SK-N-DZ (cell line): ENCODE data around the gene PRDM16.

Experiments used
- DNase-seq: peaks from one replicate; pipeline ENCODE4 v3.0.0-alpha.2; 2015; ENCODE audit warnings: low spot score

PRDM16 gene

GRCh38 chr1:3351449-3352298 lies 282.7 kb downstream of the PRDM16 start:
- DNase-seq = no peak

DNA sequence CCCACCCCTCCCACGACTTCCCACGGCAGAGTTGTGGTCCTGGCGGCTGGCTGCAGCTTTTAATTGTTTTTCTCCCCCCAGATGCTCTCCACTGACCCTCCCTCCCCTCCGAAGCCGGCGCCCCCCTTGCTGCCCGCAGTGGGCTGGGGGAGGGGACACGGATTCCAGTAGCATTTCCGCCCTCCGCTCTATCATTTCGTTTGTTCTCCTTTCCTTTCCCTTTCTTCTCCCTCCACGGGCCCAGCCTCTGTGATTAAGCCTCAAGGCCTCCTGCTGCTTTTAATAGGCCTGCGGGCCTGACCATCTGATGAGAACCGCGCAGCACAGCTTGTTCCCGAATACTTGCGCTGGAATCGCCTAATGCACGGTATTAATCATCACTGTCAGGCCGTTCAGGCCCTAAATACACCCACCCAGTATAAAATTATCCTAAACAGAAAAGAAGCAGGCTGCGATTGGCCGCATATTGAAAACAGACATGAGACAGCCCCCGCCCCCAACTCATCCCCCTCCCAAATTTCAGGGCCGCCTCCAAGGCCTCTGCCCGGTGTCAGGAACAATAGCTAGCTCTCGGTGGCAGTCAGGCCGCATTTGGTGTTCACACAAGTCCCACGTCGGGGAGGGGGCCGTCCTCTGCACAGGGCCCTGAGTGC lies 283.4 kb downstream of the PRDM16 start:
- DNase-seq = no peak

- DNase-seq = no peak
These were observed 283.9 kb downstream of the PRDM16 start for GRCh38 chr1:3352952-3353331.

DNA sequence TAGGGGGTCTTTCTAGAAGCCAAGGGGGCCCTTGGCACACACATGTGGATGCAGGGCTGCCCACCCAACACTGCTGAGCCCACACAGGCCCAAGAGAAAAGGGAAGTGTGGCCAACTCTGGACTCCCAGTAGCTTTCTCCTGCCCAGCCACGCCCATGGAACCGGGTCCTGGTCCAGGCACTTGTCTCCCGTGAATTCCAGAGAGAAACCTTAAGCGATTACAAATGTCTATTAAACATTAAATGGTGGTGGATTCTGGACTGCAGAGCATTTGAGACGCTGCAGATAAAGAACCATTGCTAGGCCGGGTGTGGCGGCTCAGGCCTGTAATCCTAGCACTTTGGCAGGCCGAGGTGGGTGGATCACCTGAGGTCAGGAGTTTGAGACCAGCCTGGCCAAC lies 284.9 kb downstream of the PRDM16 start:
- DNase-seq = no peak

DNA sequence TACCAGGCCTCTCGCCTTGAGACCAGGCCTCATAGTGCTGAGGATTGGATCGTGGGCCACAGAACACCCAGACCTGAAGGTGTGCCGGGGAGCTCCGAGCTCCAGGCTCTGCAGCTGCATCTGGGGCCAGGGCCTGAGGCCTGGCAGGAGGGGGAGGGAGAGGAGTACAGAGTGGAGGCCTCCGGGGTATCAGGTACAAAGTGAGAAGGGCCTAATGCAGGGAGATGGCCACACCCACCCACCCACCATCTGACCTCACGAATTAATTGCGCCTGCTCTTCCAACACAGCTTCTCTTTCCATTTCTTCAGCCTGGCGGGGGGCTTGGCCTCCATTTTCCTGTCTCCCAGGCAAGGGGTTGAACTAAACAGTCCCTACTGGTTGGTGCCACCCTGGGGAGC lies 286.1 kb downstream of the PRDM16 start:
- DNase-seq = no peak

- DNase-seq = no peak
These were observed 287.2 kb downstream of the PRDM16 start for GRCh38 chr1:3355894-3356826.

DNA sequence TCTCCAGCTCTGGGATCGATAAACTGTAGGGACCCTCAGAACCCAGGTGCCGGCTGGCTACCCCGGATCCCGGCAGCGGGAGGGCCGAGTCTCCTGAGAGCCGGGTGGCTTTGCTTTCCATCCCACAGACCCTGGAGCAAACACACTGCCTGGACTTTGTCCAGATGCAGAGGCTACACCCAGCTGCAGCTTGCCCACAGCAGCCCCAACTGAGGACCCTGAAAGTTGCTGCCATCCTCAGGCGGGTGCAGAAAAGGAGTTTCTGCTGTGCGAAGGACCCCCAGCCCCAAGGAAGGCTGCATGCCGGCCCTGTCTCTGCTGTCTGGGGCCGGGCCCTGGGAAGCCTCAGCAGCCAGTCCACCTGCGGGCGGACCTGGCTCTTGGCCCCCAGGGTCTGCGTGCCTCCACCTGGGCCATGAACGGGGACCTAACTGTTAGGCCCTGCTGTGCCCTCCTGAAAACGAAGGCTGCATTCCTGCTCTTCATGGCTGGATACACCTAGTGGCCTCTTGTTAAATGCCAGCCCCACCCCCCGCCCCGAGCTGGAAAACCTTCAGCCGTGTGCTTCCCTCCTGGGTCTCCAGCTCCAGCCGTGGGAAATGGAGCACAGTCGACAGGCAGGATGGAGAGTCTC lies 287.9 kb downstream of the PRDM16 start:
- DNase-seq = no peak

- no peak for DNase-seq
These were observed 288.7 kb downstream of the PRDM16 start for GRCh38 chr1:3357526-3358297.

DNA sequence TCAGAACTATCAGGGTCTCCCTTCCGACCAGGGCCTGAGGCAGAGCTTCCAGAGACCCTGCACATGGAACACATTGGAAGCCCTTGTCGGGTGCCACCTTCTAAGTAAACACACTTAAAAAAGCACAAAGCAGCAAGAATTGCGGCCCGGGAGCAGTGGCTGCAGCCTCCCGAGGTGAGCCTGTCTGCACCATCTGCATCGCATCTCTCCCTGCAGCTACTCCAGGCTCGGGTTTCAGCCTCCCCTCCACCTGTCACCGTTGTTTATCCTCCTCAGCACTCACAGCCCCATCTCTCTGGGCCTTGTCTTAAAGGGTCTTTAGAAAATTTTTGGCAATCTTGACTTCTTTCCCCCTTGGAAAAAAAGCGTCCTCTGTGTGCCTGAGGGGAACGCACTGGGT lies 290.3 kb downstream of the PRDM16 start:
- no peak for DNase-seq

- DNase-seq = no peak
These were observed 290.9 kb downstream of the PRDM16 start for GRCh38 chr1:3359756-3360440.

DNA sequence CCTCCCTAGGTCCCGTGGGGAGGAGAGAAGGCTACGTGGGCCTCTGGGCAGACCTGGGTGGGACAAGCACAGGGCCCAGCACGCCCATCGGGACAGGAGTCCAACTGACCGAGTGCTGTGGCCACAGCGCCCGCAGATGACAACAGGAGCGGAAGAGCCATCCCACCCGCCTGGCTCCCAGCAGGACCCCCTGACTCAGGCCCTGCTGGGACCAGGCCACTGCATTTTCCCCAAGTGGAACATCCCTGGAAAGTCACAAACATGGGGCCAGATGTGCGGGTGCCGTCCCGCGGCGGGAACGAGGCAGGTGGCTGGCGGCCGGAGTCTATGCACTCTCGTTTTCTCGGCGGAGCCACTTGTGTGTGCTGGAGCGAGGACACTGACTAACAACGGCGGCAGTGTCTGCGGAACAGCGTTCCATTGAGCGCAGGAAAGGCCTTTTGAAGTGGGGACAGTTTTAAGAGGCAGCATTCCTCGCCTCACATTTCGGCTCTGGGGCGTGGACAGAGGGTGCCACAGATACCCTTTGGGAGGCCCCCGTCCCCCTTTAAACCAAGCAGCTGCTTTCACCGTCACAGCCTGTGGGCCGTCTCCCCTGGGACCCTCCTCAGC lies 291.7 kb downstream of the PRDM16 start:
- DNase-seq = no peak

DNA sequence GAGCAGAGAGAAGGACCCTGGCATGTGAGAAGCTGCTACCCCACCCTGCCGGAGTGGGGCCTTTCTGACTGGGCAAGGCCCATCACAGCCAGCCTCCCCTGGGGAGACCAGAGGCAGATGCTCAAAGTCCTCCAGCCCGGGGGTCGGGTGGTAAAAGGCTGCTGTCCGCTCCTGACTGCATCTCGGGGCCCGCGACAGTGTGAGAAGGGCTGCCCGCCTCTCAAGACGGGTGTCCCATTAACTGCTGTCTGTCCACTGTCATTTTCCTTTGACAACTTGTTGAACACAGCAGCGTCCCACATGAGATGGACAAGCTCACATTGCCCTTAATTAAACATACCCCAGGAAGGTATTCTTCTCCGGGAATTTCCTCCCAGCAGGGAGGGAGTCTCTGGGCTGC lies 294.0 kb downstream of the PRDM16 start:
- no peak for DNase-seq

DNA sequence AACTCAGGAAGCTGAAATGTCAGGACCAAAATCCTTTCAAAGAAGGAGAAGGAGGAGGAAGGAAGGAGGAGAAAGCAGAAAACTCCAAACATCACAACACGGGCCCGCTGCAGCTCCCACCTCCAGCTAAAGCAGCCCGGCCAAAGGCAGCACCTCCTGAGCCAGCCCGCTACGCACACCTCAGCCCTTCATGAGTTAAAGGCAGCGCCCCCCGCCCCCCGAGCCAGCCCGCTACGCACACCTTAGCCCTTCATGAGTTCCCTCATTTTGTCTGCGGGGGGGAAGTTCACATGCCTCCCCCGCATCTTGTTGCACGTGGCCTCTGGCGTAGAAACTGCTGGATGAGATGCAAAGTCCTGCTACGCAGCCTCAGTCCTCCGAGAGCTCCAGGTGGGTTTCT lies 294.8 kb downstream of the PRDM16 start:
- DNase-seq = no peak

DNA sequence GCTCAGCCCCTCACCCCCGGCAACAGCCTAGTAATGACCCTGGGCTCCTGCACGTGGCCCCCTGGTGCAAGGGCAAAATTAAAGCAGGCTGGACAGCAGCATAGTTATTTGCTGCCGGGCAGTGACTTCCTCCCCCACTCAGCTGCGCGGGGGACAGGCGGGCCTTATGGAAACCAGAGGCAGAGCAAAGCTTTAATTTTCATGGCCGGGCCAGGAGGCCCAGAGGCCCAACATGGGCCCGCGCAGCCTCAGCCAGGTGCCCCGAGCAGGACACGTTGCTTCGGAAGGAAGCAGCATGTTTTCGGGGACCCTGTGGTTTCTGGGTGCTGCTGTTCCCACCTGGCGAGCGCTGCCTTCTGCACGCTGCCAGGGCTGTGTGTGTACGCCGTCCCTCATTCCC lies 295.5 kb downstream of the PRDM16 start:
- no peak for DNase-seq

DNA sequence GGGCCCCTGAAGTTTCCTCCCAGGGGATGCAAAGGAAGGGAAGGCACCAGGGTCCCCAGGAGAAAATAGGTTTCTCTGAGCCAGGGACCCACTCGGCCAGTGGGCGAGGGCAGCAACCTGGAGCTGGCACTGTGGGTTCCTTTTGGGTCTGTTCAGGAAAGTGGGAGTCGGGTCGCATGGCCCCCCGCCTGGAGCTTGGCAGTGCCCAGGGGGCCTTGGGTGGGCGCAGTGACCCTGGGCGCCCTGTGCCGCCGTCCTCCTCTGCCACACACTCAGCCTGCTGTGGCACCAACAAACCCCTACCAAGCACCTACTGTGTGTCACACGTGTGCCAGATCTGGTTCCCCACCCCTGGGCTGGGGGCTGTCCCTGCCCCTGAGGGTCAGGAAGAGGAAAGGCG lies 296.0 kb downstream of the PRDM16 start:
- DNase-seq = no peak

GRCh38 chr1:3365523-3366125 lies 296.6 kb downstream of the PRDM16 start:
- DNase-seq = no peak

GRCh38 chr1:3366126-3367051 lies 297.4 kb downstream of the PRDM16 start:
- DNase-seq = no peak

- DNase-seq = no peak
These were observed 298.4 kb downstream of the PRDM16 start for GRCh38 chr1:3367376-3367775.
